ENCODE measurements around the gene TNP2. TPM values are rescaled to one million over a fixed set of nuclear protein-coding genes. Genes with fewer than 3 reads are reported as not detected.

The TNP2 gene
- total RNA-seq, 2 experiments from 2014 or later, result not detected

Small RNA genes lying within 50 kb of the gene (microRNA-seq; reads per million reads assigned to microRNA genes)
- not detected for gene MIR548H2

Other genes with a start within 250 kb of the TNP2 start
- gene SOCS1, start 13.1 kb downstream of the TNP2 start, total RNA-seq, result 100 to 1,000 TPM; 165 to 176 TPM
- not detected for gene PRM3, start 4.3 kb upstream of the TNP2 start, total RNA-seq
- not detected for gene PRM2, start 7.2 kb upstream of the TNP2 start, total RNA-seq
- not detected for gene PRM1, start 12.0 kb upstream of the TNP2 start, total RNA-seq
- 10 to 100 TPM; 89.8 to 93.0 TPM for gene RMI2, start 76.1 kb upstream of the TNP2 start, total RNA-seq

Measured in activated naive CD8-positive, alpha-beta T cell treated with anti-CD3 and anti-CD28 coated beads, Interleukin-2, amount 10 ng/mL, durations not matched to agents 7 days and 5 days (primary cell).